Erythroblast (primary cell): ENCODE measurements around the gene ALPP.

Source experiments
- GATA1 ChIP-seq: IDR thresholded peaks from 2 replicates; pipeline ENCODE4 v1.6.1; 2011; ENCODE audit warnings: low read depth, mild to moderate bottlenecking, control low read depth, low read length, moderate library complexity
- POLR2A ChIP-seq: IDR thresholded peaks from 2 replicates; pipeline ENCODE4 v1.6.1; 2011; ENCODE audit warnings: mild to moderate bottlenecking, low read length

DNA sequence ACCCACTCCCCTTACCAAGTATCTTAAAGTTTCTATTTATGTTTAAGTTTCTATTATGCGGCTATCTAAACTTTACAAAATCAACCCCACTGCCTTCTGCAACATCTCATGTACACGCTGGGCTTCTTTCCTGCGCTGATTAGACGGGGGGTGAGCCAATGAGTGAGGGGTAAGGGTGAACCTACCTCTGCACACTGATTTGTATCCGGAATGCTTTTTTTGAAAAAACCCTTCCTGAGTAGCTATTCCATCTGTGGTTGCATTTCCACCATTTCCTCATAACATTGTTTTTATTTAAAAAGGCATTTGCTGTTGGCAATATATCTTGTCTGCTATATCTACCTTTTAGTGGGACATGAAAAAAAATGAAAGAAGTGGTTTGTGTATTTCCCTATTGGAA lies 34.4 kb downstream of the ALPP start:
- TF ChIP-seq POLR2A (no peak), GATA1 (no peak)
